Measurements from ENCODE around the gene RBM11.
"Not testable (repeated sequence)": the region's sequence is repeated elsewhere in the genome, so short reads cannot be mapped to it uniquely, and the experiment has no call there.

Gene RBM11, protein sequence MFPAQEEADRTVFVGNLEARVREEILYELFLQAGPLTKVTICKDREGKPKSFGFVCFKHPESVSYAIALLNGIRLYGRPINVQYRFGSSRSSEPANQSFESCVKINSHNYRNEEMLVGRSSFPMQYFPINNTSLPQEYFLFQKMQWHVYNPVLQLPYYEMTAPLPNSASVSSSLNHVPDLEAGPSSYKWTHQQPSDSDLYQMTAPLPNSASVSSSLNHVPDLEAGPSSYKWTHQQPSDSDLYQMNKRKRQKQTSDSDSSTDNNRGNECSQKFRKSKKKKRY

DNA sequence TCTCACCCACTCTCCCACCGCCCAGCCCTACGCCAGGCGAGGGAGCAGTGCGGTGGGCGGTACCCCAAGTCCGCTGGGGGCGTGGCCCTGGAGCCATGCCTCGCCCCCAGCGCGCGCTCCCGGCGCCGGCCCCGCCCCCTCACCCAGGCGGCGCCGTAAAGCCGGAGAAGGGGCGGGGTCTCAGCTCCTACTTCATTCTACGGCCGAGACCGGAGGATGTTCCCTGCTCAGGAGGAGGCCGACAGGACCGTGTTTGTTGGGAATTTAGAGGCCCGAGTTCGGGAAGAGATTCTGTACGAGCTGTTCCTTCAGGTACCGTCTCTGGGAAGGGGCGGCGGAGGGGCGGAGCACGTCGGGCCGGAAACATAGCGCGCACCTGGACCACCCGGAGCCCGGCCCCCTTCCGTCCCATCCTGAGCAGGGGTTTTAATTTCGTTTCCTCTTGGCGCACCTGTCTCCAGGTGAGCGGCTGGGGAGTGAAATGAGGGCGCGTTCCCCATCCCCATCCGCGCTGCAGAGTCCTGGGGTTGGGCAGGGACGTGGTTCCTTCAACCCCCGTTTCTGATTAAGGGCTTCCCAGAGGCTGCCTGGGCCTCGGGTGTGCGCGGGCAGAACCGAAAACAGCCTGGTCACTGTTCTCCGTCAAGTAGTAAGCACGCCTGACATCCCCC, at the start of gene RBM11:
TSS of gene RBM11 (plus strand) at position 187 of the 671 bp plus-strand sequence. CDS start at position 217, 30 bp downstream.
- DNase-seq, result peak; percentile 67

DNA sequence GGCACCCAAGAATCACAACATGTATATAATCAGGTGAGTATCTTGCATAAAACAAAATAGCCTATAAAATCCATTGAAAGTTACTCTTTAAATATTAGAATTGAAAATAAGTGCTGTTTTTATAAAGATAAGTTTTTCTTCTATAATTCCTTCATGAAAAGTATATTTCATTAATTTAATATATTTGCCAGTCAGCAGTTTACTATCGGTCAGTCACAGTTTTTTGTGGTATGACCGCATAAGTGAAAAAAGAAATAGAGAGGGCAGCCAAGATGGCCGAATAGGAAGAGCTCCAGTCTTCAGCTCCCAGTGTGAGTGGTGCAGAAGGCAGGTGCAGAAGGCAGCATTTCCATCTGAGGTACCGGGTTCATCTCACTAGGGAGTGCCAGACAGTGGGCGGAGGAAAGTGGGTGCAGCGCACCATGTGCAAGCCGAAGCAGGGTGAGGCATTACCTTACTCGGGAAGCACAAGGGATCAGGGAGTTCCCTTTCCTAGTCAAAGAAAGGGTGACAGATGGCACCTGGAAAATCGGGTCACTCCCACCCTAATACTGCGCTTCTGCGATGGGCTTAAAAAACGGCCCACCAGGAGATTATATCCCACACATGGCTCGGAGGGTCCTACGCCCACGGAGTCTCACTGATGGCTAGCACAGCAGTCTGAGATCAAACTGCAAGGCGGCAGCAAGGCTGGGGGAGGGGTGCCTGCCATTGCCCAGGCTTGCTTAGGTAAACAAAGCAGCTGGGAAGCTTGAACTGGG, 49.3 kb upstream of the RBM11 start:
- DNase-seq, result not testable (repeated sequence)

GRCh38 chr21:14206222-14206621, 9.7 kb upstream of the RBM11 start:
- DNase-seq, result no peak

GRCh38 chr21:14210738-14211137, 5.2 kb upstream of the RBM11 start, which contains the start of gene LIPI:
Gene LIPI, minus strand, starts transcription at chr21:14210955. Its CDS starts 110 bp downstream, at chr21:14210845.
- DNase-seq, result no peak

- no peak for DNase-seq
These were observed 2.8 kb upstream of the RBM11 start for GRCh38 chr21:14213164-14213563.

DNA sequence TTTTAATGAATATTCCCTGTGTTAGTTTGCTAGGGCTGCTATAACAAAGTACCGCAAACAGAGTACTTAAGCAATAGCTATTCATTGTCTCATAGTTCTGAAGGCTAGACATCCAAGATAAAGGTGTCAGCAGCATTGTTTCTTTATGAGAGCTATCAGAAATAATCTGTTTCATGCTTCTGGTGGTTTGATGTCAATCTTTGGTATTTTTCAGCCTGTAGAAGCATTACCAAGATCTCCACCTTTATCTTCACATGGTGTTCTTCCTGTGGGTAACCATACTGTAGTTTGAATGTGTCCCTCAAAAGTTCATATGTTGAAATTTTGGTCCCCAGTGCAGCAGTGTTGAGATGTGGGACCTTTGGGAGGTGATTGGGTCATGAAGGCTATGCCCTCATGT, 7.4 kb downstream of the RBM11 start:
- no peak for DNase-seq

- no peak for DNase-seq
These were observed 13.4 kb downstream of the RBM11 start for GRCh38 chr21:14229399-14229798.

DNA sequence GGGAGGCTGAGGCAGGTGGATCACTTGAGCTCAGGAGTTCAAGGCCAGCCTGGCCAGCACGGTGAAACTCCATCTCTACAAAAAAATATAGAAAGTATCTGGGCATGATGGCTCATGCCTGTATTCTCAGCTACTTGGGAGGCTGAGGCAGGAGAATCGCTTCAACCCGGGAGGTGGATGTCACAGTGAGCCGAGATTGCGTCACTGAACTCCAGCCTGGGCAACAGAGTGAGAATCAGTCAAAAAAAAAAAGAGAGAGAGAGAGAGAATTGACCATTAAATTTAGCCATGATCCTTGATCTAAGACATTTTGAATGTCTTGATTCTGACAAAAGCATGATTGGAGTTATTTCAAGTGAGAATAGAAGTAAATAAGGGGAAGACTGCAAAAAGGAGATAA, 19.1 kb downstream of the RBM11 start:
- DNase-seq, result no peak

DNA sequence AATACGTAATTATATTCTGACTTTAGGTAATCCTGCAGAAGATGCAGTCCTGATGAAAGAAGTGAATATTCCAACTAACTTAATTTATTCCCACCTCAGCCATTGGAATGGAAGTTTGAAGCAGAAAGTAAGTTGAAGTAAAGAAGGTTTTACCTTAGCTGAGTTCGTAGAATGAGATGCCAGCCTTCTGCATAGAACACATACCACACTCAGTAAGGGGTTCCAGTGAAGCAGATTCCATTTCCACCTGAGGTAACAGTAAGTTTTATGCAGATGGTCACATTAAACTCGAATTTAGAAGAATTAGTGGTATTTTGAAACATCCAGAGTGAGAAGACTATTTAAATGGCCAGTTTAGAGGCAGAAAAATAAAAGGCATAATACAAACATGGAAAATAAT, 20.2 kb downstream of the RBM11 start:
- no peak for DNase-seq

- DNase-seq, result no peak
These were observed 23.3 kb downstream of the RBM11 start for GRCh38 chr21:14239281-14239680.

DNA sequence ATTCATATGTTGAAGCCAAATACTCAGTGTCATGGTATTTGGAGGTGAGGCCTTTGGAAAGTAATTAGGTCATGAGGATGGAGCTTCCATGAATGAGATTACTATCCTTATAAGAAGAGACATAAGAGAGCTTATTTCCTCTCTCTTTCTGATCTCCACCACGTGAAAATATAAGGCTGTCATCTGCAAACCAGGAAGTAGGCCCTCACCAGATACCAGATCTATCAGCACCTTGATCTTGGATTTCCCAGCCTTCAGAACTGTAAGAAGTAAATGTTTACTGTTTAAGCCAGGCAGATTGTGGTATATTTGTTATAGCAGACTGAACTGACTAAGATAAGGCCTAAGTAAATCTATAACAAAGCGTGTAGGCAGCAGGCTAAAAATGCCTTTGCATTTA, 25.3 kb downstream of the RBM11 start:
- no peak for DNase-seq

GRCh38 chr21:14243461-14243860, 27.5 kb downstream of the RBM11 start:
- DNase-seq, result no peak

GRCh38 chr21:14243874-14244273, 27.9 kb downstream of the RBM11 start:
- DNase-seq, result no peak

DNA sequence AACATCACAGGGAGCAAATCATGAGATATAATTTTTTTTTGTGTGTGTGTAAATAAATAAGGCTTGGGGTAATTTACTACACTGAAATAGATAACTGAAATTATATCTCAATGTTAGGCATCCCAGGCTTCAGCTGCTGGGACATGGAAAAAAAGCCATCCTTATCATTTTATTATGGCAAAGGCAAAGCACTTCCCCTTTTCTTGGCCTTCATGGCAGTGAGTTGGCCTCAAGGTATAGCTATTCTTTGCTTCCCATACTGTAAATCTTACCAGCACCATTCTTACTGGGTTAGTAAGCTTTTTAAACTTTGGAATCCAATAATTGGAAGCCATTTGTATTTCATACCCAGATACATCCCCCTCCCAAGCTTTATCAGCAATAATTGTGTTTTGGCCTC, 29.0 kb downstream of the RBM11 start:
- no peak for DNase-seq

DNA sequence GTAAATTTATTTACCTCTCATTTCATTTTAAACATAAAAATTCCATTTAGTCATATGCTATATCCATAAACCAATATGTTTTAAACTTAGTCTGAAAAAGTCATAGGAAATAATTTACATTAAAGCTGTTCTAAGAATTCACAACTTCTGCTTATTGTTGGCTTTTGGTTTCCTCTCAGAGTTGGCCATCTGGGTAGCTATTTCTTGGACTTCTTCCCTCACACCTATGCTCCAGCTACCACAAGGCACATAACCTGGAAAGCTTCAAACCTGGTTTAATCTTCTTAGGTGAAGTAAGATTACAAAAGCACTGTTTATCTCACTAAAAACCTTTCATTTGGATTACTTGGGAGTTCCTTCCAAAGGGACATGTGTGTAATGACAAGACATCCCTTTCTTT, 29.8 kb downstream of the RBM11 start:
- no peak for DNase-seq

- DNase-seq, result no peak
These were observed 35.4 kb downstream of the RBM11 start for GRCh38 chr21:14251336-14251735.

DNA sequence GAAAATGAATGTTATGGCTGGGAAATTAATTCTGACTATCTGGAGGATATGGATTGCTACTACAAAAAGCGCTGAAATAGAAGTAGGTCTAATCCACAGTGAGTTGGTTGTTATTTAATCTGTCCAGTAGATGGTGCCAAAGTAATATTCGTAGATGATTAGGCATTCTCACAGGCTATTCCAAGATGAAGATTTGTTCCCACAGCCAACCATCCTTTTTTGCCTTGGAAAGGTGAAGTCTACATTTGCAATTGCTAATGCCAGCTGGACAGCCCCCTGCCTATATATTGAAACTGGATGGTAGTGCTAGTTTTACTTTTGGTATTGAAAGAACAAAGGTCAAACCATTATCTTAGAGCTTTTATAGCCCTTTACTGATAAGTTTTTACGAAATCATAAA, 43.8 kb downstream of the RBM11 start:
- no peak for DNase-seq

DNA sequence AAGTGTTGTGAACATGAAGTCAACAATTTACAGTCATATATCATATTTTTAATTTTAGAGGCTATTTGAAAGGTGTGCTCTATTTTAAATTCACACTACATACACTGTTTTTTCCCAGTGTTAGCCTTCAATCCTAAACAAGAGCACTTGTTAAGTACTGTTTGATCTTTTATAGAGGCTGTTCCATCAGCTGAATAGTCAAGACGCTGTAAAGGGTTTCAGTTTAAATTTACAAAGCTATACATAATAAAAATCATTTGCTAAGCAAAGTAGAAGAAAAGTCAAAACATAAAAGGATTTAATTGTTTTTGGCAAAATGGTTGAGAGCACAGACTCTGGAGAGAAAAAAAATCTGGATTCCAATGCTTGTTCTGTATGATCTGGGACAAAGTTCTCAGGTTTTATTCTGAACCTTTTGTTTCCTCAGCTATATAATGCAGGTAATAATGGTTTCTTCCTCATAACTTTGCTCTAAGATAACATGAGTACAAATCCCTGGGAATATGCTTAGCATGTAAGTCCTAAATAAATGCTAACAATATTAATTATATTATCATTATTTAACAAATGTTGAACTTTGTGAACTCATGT, 44.3 kb downstream of the RBM11 start:
- DNase-seq, result no peak

DNA sequence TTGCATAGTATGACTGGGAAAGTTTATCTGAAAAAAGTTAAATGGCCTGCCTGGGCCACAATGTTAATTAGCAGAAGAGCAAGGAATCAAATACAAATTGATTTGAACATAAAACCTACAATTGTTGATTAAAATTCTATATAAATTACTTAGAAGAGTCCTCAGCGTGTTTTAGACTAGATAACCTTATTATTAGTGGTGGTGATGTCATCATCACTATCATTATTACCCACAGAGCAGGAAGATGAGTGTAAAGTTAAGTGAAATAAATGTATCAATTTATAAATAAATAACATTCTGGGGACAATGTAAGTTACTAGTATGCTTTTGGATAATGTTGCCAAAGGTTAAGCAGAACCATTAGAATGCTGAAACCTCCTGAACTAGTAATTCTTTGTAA, 46.1 kb downstream of the RBM11 start:
- DNase-seq, result no peak

GRCh38 chr21:14263879-14264278, 47.9 kb downstream of the RBM11 start:
- DNase-seq, result no peak

- no peak for DNase-seq
These were observed 49.1 kb downstream of the RBM11 start for GRCh38 chr21:14265023-14265422.

DNA sequence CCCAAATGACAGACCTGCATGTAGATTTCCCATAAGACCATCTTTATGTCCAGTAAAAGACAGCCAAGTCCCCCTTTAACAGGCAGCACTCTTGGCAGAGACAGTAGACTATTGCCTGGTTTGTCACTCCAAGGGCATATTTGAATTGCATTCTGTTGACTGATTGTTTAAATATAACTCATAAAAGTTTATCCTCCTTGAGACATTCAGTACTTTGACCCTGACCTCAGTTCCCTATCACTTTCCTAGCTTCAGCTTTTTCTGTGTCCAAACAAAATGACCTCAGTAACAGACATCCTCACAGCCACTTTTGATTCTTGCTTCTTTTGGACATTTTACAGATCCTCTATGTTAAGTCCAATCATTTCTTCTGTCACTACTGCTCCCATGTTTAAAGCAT, 51.1 kb downstream of the RBM11 start:
- no peak for DNase-seq

DNA sequence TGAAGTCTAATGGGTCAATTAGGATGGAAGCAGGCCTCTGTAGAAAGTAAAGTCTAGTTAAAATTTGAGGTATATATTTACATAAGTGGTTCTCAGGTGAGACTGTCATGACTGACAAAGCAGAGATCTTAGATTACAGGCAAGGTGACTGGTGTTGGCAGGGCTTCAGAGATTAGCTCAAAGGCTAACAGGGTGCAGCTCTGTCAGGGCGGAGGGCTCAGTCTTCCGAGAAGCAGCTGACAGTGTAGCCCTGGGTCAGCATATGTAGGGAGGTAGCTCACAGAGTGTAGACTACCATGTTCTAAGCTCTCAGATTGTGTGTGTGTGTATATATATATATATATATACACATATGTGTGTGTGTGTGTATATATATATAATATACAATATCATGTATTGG, 54.7 kb downstream of the RBM11 start:
- no peak for DNase-seq

- DNase-seq, result no peak
These were observed 55.1 kb downstream of the RBM11 start for GRCh38 chr21:14271053-14271452.
